Stimulated activated CD8-positive, alpha-beta memory T cell treated with anti-CD3 and anti-CD28 coated beads, Interleukin-4, amount 100 ng/mL, for 24 hours (primary cell): ENCODE measurements around the gene NFIA.

ENCODE experiments used
- DNase-seq: peaks from one replicate; pipeline ENCODE4 v3.0.0-alpha.2; 2020; ENCODE audit warnings: low read depth

Gene NFIA

GRCh38 chr1:61183471-61184039 is 101.2 kb downstream of the NFIA start:
- no peak for DNase-seq

GRCh38 chr1:61184040-61184713 is 101.8 kb downstream of the NFIA start:
- no peak for DNase-seq

- DNase-seq: no peak
Observed at GRCh38 chr1:61184714-61185106, 102.3 kb downstream of the NFIA start.

GRCh38 chr1:61186753-61187152 is 104.4 kb downstream of the NFIA start:
- no peak for DNase-seq

GRCh38 chr1:61187352-61188086 is 105.2 kb downstream of the NFIA start:
- no peak for DNase-seq

GRCh38 chr1:61190153-61190552 is 107.8 kb downstream of the NFIA start:
- DNase-seq: no peak

- DNase-seq: no peak
Observed at GRCh38 chr1:61190618-61191432, 108.5 kb downstream of the NFIA start.

- DNase-seq: no peak
Observed at GRCh38 chr1:61191433-61191720, 109.0 kb downstream of the NFIA start.

GRCh38 chr1:61192663-61193330 is 110.4 kb downstream of the NFIA start:
- DNase-seq: no peak

- no peak for DNase-seq
Observed at GRCh38 chr1:61193808-61194207, 111.4 kb downstream of the NFIA start.

GRCh38 chr1:61198554-61198953 is 116.2 kb downstream of the NFIA start:
- DNase-seq: no peak

- no peak for DNase-seq
Observed at GRCh38 chr1:61201035-61201434, 118.7 kb downstream of the NFIA start.

- no peak for DNase-seq
Observed at GRCh38 chr1:61202854-61203598, 120.7 kb downstream of the NFIA start.

GRCh38 chr1:61204528-61204927 is 122.2 kb downstream of the NFIA start:
- no peak for DNase-seq

- DNase-seq: no peak
Observed at GRCh38 chr1:61207416-61207815, 125.1 kb downstream of the NFIA start.

GRCh38 chr1:61208172-61208571 is 125.8 kb downstream of the NFIA start:
- no peak for DNase-seq

GRCh38 chr1:61208831-61209230 is 126.5 kb downstream of the NFIA start:
- DNase-seq: no peak

- DNase-seq: no peak
Observed at GRCh38 chr1:61210435-61211154, 128.2 kb downstream of the NFIA start.

GRCh38 chr1:61213245-61214011 is 131.1 kb downstream of the NFIA start:
- no peak for DNase-seq

GRCh38 chr1:61215119-61215518 is 132.8 kb downstream of the NFIA start:
- no peak for DNase-seq
